MM.1S (cell line): ENCODE results near the gene IL3.

Source experiments
- CTCF ChIP-seq: fragments of 300-600 bp; sonication (generic); IDR thresholded peaks from 2 replicates; pipeline ENCODE4 v1.5.1; 2016; ENCODE audit warnings: antibody characterized with exemption, low read length, mixed read lengths
- EZH2 ChIP-seq: fragments of 300-600 bp; sonication (generic); optimal IDR thresholded peaks from 2 replicates; pipeline ENCODE3; 2017; ENCODE audit warnings: low read depth, mild to moderate bottlenecking, antibody characterized with exemption, low read length, mixed read lengths
- EZH2phosphoT487 ChIP-seq: fragments of 300-600 bp; sonication (generic); IDR thresholded peaks from 2 replicates; pipeline ENCODE4 v1.6.1; 2018; ENCODE audit warnings: antibody characterized with exemption, low read length

GRCh38 chr5:132087661-132088060 is 27.2 kb downstream of the IL3 start:
- no peak for TF ChIP-seq CTCF
- no peak for TF ChIP-seq EZH2
- no peak for TF ChIP-seq EZH2phosphoT487
